H9 (cell line): ENCODE data around the gene PUM1. TPM values are rescaled to one million over a fixed set of nuclear protein-coding genes. Genes with fewer than 3 reads are reported as not detected.

ENCODE experiments used
- DNase-seq: peaks from one replicate; pipeline ENCODE4 v3.0.0-alpha.2; 2017
- H2AFZ ChIP-seq: one replicate; pipeline ENCODE4 v1.6.1; 2013; ENCODE audit warnings: mild to moderate bottlenecking, low read length, control low read depth, moderate library complexity
- H2AK5ac ChIP-seq: 2 replicates; pipeline ENCODE4 v1.6.1; 2013; ENCODE audit warnings: low read length, control low read depth, mixed read lengths; ENCODE audit not compliant: insufficient read length
- H2BK120ac ChIP-seq: one replicate; pipeline ENCODE4 v1.6.1; 2013; ENCODE audit warnings: low read depth, mild to moderate bottlenecking, low read length, control low read depth, inconsistent platforms; ENCODE audit not compliant: poor library complexity, severe bottlenecking
- H2BK12ac ChIP-seq: 2 replicates; pipeline ENCODE4 v1.6.1; 2013; ENCODE audit warnings: low read length, control low read depth, mixed read lengths, low read depth; ENCODE audit not compliant: insufficient read length
- H2BK15ac ChIP-seq: 2 replicates; pipeline ENCODE4 v1.6.1; 2013; ENCODE audit warnings: low read depth, low read length, control low read depth
- H2BK20ac ChIP-seq: one replicate; pipeline ENCODE4 v1.6.1; 2013; ENCODE audit warnings: low read depth, mild to moderate bottlenecking, low read length, control low read depth, inconsistent platforms; ENCODE audit not compliant: poor library complexity, severe bottlenecking
- H2BK5ac ChIP-seq: 2 replicates; pipeline ENCODE4 v1.6.1; 2013; ENCODE audit warnings: low read length, control low read depth, mixed read lengths; ENCODE audit not compliant: insufficient read length
- H3K14ac ChIP-seq: 2 replicates; pipeline ENCODE4 v1.6.1; 2013; ENCODE audit warnings: low read length, control low read depth; ENCODE audit not compliant: insufficient read depth
- H3K18ac ChIP-seq: 2 replicates; pipeline ENCODE4 v1.6.1; 2013; ENCODE audit warnings: low read depth, mild to moderate bottlenecking, mixed read lengths, low read length, control low read depth; ENCODE audit not compliant: insufficient read length
- H3K23ac ChIP-seq: 2 replicates; pipeline ENCODE4 v1.6.1; 2013; ENCODE audit warnings: low read length, control low read depth, mixed read lengths, low read depth; ENCODE audit not compliant: insufficient read length
- H3K23me2 ChIP-seq: 2 replicates; pipeline ENCODE4 v1.6.1; 2013; ENCODE audit warnings: low read depth, mild to moderate bottlenecking, mixed read lengths, low read length, control low read depth; ENCODE audit not compliant: insufficient read length, poor library complexity, severe bottlenecking
- H3K27ac ChIP-seq: 2 replicates; pipeline ENCODE4 v1.5.1; 2013; ENCODE audit warnings: low read length, control low read depth, mixed read lengths, low read depth; ENCODE audit not compliant: insufficient read length
- H3K27me3 ChIP-seq: 2 replicates; pipeline ENCODE4 v1.6.1; 2013; ENCODE audit warnings: low read length, control low read depth, inconsistent platforms; ENCODE audit not compliant: insufficient read depth
- H3K4ac ChIP-seq: 2 replicates; pipeline ENCODE4 v1.6.1; 2013; ENCODE audit warnings: low read depth, mild to moderate bottlenecking, control low read depth, inconsistent platforms, low read length, moderate library complexity
- H3K4me1 ChIP-seq: 2 replicates; pipeline ENCODE4 v1.6.1; 2013; ENCODE audit warnings: low read length, control low read depth, inconsistent platforms; ENCODE audit not compliant: insufficient read depth
- H3K4me2 ChIP-seq: 2 replicates; pipeline ENCODE4 v1.6.1; 2013; ENCODE audit warnings: low read length, control low read depth, mixed read lengths; ENCODE audit not compliant: insufficient read length, insufficient read depth
- H3K56ac ChIP-seq: 2 replicates; pipeline ENCODE4 v1.6.1; 2013; ENCODE audit warnings: low read depth, mild to moderate bottlenecking, mixed read lengths, low read length, control low read depth; ENCODE audit not compliant: insufficient read length
- H3K79me1 ChIP-seq: 2 replicates; pipeline ENCODE4 v1.6.1; 2013; ENCODE audit warnings: low read depth, mild to moderate bottlenecking, moderate library complexity, low read length, control low read depth, inconsistent platforms; ENCODE audit not compliant: insufficient read depth, poor library complexity, severe bottlenecking
- H3K79me2 ChIP-seq: 2 replicates; pipeline ENCODE4 v1.6.1; 2013; ENCODE audit warnings: low read length, control low read depth, inconsistent platforms; ENCODE audit not compliant: insufficient read depth
- H3K9ac ChIP-seq: 2 replicates; pipeline ENCODE4 v1.6.1; 2013; ENCODE audit warnings: low read length, control low read depth, mixed read lengths; ENCODE audit not compliant: insufficient read length; ENCODE audit errors: extremely low read depth
- H3K9me3 ChIP-seq: one replicate; pipeline ENCODE4 v1.6.1; 2013; ENCODE audit warnings: low read depth, low read length, inconsistent platforms; ENCODE audit not compliant: control insufficient read depth
- H3T11ph ChIP-seq: one replicate; pipeline ENCODE4 v1.6.1; 2013; ENCODE audit warnings: mild to moderate bottlenecking, low read length, control low read depth, inconsistent platforms
- H4K20me1 ChIP-seq: one replicate; pipeline ENCODE4 v1.6.1; 2013; ENCODE audit not compliant: control insufficient read depth, insufficient read length, insufficient read depth
- H4K5ac ChIP-seq: 2 replicates; pipeline ENCODE4 v1.6.1; 2013; ENCODE audit warnings: low read depth, mild to moderate bottlenecking, mixed read lengths, low read length, control low read depth; ENCODE audit not compliant: insufficient read length
- H4K8ac ChIP-seq: replicated peaks from 2 replicates; pipeline ENCODE4 v1.6.1; 2013; ENCODE audit warnings: low read length, control low read depth, mixed read lengths, low read depth; ENCODE audit not compliant: insufficient read length
- H4K91ac ChIP-seq: 2 replicates; pipeline ENCODE4 v1.6.1; 2013; ENCODE audit warnings: low read depth, mild to moderate bottlenecking, moderate library complexity, mixed read lengths, low read length, control low read depth; ENCODE audit not compliant: insufficient read length
- H3K27ac Mint-ChIP-seq, 3 experiments: 2 replicates in 2 of 3; 3 replicates in 1 of 3; pipeline ENCODE4 v1.8.0; 2020 to 2021; ENCODE audit warnings: mixed read lengths in 3 of 3, mild to moderate bottlenecking in 1 of 3, moderate library complexity in 1 of 3
- H3K27me3 Mint-ChIP-seq: 2 replicates; pipeline ENCODE4 v1.8.0; 2021; ENCODE audit warnings: low read depth, mild to moderate bottlenecking, moderate library complexity, mixed read lengths
- H3K36me3 Mint-ChIP-seq, 3 experiments: 2 replicates in 2 of 3; 3 replicates in 1 of 3; pipeline ENCODE4 v1.8.0; 2020 to 2021; ENCODE audit warnings: low read depth in 3 of 3, mixed read lengths in 3 of 3; ENCODE audit not compliant: insufficient read depth in 1 of 3
- H3K4me1 Mint-ChIP-seq, 2 experiments: 2 replicates each; pipeline ENCODE4 v1.8.0; 2020; ENCODE audit warnings: mixed read lengths in 2 of 2
- H3K4me3 Mint-ChIP-seq, 2 experiments: 2 replicates in 1 of 2; 3 replicates in 1 of 2; pipeline ENCODE4 v1.8.0; 2020 to 2021; ENCODE audit warnings: mild to moderate bottlenecking in 2 of 2, mixed read lengths in 2 of 2, moderate library complexity in 1 of 2
- H3K9me3 Mint-ChIP-seq, 2 experiments: 2 replicates in 1 of 2; 3 replicates in 1 of 2; pipeline ENCODE4 v1.8.0; 2020; ENCODE audit warnings: mild to moderate bottlenecking in 2 of 2, mixed read lengths in 2 of 2, moderate library complexity in 1 of 2
- WGBS: extraction: QIAGEN DNeasy Blood & Tissue Kit; methylation state at CpG from one replicate; pipeline ENCODE4 v1.1.7; 2013; ENCODE audit warnings: missing lambda C conversion rate, low lambda C conversion rate, mixed read lengths; ENCODE audit not compliant: insufficient read length; ENCODE audit errors: extremely low coverage; 5-methylcytosine and 5-hydroxymethylcytosine counted together
- total RNA-seq: library from RNA; stranded (reverse); gene quantifications from 2 replicates; pipeline ENCODE4 v1.2.1, GENCODE V29; 2021
- TF ChIP-seq, protein P1 (sequence below): fragments of 200-600 bp; sonication (generic); conservative IDR thresholded peaks from 3 replicates; pipeline ENCODE4 v1.8.0; 2021; ENCODE audit warnings: antibody characterized with exemption, mild to moderate bottlenecking

The PUM1 gene
- total RNA-seq, 1 experiment from 2014 or later, result 164 TPM

DNA sequence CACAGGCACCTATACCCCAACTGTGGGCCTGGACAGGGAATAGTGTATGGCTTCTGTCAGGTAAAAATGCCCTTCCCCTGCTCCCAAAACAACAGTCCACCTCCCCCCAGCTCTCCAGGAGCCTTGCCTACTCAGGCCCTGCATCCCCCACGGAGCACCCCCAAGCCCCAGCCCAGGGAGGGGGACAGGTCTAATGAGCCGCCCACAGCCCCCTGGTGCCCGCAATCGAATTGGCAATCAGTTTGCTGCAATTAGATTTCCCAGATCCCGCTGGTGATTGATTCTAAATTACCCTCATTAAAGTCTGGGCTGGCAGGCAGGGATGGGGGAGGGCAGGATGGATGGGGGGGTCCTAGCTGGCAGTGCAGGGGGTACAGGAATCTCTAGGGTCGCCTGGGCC, 165.0 kb downstream of the PUM1 start:
- Histone ChIP-seq H3K23me2 (no peaks in the 10 kb centered on the region), H3K79me1 (no peaks in the 10 kb centered on the region), H2BK20ac (no peak overlapping the region), H2BK12ac (no peak overlapping the region), H3K18ac (no peak overlapping the region), H3K4me2 (no peak overlapping the region), H4K8ac (no peak overlapping the region), H3K9me3 (no peaks in the 10 kb centered on the region), H4K91ac (no peak overlapping the region), H3K23ac (no peak overlapping the region), H2AFZ (no peak overlapping the region), H2AK5ac (no peak overlapping the region), H3K79me2 (0 out of 2 replicates have a peak, but pooled peaks cover 2% of the 10 kb centered on the region), H3K4ac (no peak overlapping the region), H2BK120ac (no peak overlapping the region), H3K9ac (no peak overlapping the region), H4K20me1 (no peaks in the 10 kb centered on the region), H2BK5ac (no peak overlapping the region), H3K27me3 (no peaks in the 10 kb centered on the region), H3K27ac (no peak overlapping the region), H4K5ac (no peak overlapping the region), H3T11ph (no peak overlapping the region), H3K14ac (no peak overlapping the region), H2BK15ac (no peak overlapping the region), H3K4me1 (no peaks in the 10 kb centered on the region; the same call in 1 of the 2 replicates), H3K56ac (no peak overlapping the region)
- peaks cover 26 to 44% of the 10 kb centered on the region in 2 experiments for H3K4me1 Mint-ChIP-seq
- H3K27ac Mint-ChIP-seq, result no peak overlapping the region
- no peaks in the 10 kb centered on the region for H3K9me3 Mint-ChIP-seq
- H3K4me3 Mint-ChIP-seq, result no peak overlapping the region
- TF ChIP-seq, protein P1, sequence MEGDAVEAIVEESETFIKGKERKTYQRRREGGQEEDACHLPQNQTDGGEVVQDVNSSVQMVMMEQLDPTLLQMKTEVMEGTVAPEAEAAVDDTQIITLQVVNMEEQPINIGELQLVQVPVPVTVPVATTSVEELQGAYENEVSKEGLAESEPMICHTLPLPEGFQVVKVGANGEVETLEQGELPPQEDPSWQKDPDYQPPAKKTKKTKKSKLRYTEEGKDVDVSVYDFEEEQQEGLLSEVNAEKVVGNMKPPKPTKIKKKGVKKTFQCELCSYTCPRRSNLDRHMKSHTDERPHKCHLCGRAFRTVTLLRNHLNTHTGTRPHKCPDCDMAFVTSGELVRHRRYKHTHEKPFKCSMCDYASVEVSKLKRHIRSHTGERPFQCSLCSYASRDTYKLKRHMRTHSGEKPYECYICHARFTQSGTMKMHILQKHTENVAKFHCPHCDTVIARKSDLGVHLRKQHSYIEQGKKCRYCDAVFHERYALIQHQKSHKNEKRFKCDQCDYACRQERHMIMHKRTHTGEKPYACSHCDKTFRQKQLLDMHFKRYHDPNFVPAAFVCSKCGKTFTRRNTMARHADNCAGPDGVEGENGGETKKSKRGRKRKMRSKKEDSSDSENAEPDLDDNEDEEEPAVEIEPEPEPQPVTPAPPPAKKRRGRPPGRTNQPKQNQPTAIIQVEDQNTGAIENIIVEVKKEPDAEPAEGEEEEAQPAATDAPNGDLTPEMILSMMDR, result no peak
- no CpG with 5 or more reads among the region's 6 CpGs for WGBS
- H3K36me3 Mint-ChIP-seq, result no peaks in the 10 kb centered on the region
- DNase-seq, result no peak
- peaks cover 2% of the 10 kb centered on the region for H3K27me3 Mint-ChIP-seq
